K562 (cell line): ENCODE measurements around the gene EAF1. TPM values are rescaled to one million over a fixed set of nuclear protein-coding genes. Genes with fewer than 3 reads are reported as not detected.
A peak's percentile ranks its signal among the peaks of the same experiment; 100 is the strongest.
"Not testable (repeated sequence)": the region's sequence is repeated elsewhere in the genome, so short reads cannot be mapped to it uniquely, and the experiment has no call there.

Source experiments
- ATAC-seq: fragments of 200-7000 bp; cut with Tn5 transposase; 3 replicates; pipeline ENCODE4 v1.9.1; 2020; ENCODE audit warnings: moderate library complexity
- BruUV-seq: library from RNA; stranded (reverse); fragments of 400-500 nt; replicated peaks from 2 replicates; lab custom pipeline; 2021; lab: Mats Ljungman, UMichigan
- CTCF ChIA-PET: fragments of 300-600 bp; formaldehyde crosslinking; extraction: SDS; loops from one replicate; lab custom pipeline; 2021; ENCODE audit warnings: low intra/inter-chr PET ratio; lab: Yijun Ruan, JAX
- POLR2A ChIA-PET: fragments of 300-600, 350-650 bp; sonication (Branson Sonifier 250); formaldehyde crosslinking; extraction: SDS; loops from one replicate; lab custom pipeline; 2021; ENCODE audit warnings: antibody characterized with exemption, inconsistent platforms; lab: Yijun Ruan, JAX
- DNase-seq, 4 experiments: peaks; one replicate each; pipeline versions ENCODE4 v3.0.0 to v3.0.0-alpha.2; 2011 to 2018; ENCODE audit warnings: low spot score in 3 of 4, mixed read lengths in 3 of 4; ENCODE audit errors: extremely low read depth in 1 of 4
- FAIRE-seq: peaks from 2 replicates; lab custom pipeline; 2011; peaks lifted over from hg19 to GRCh38; lab: Jason Lieb, UNC
- H2AFZ ChIP-seq: 2 replicates; pipeline ENCODE4 v1.6.0; 2011; ENCODE audit warnings: low read depth, low read length, control low read depth, inconsistent platforms
- H3K27ac ChIP-seq: fragments of 200-600 bp; 3 replicates; pipeline ENCODE4 v1.8.0; 2011; ENCODE audit warnings: low read depth, mild to moderate bottlenecking, control low read depth, inconsistent platforms, low read length, moderate library complexity, mixed read lengths; ENCODE audit errors: extremely low read depth
- H3K27me3 ChIP-seq, 2 experiments: fragments of 300-600 bp in 1 of 2; 2 replicates in 1 of 2; 3 replicates in 1 of 2; pipeline versions ENCODE4 v1.6.0 to v1.8.0; 2011; ENCODE audit warnings: inconsistent platforms in 2 of 2, low read length in 2 of 2, mild to moderate bottlenecking in 1 of 2, mixed read lengths in 1 of 2, moderate library complexity in 1 of 2; ENCODE audit not compliant: control insufficient read depth in 2 of 2, insufficient read depth in 2 of 2
- H3K36me3 ChIP-seq: fragments of 300-600 bp; 3 replicates; pipeline ENCODE4 v1.8.0; 2011; ENCODE audit warnings: mild to moderate bottlenecking, low read length, inconsistent platforms; ENCODE audit not compliant: control insufficient read depth, insufficient read depth
- H3K4me1 ChIP-seq, 2 experiments: fragments of 200-600 bp in 1 of 2; replicated peaks in 1 of 2; 2 replicates in 1 of 2; 3 replicates in 1 of 2; pipeline versions ENCODE4 v1.5.1 to v1.8.0; 2011; ENCODE audit warnings: inconsistent platforms in 2 of 2, low read length in 2 of 2, mild to moderate bottlenecking in 1 of 2, mixed read lengths in 1 of 2, moderate library complexity in 1 of 2; ENCODE audit not compliant: control insufficient read depth in 2 of 2, insufficient read depth in 2 of 2
- H3K4me2 ChIP-seq: 2 replicates; pipeline ENCODE4 v1.6.1; 2011; ENCODE audit warnings: low read length, control low read depth, inconsistent platforms, mixed read lengths; ENCODE audit not compliant: insufficient read depth
- H3K4me3 ChIP-seq: fragments of 200-600 bp; sonication (generic), shearing (Covaris generic); 2 replicates; pipeline ENCODE4 v1.5.1; 2016; ENCODE audit warnings: control low read depth, inconsistent platforms
- H3K79me2 ChIP-seq: fragments of 200-600 bp; 3 replicates; pipeline ENCODE4 v1.8.0; 2011; ENCODE audit warnings: low read length, inconsistent platforms; ENCODE audit not compliant: control insufficient read depth, insufficient read depth
- H3K9ac ChIP-seq, 2 experiments: 2 replicates each; pipeline versions ENCODE4 v1.6.0 to v1.6.1; 2011; ENCODE audit warnings: low read depth in 2 of 2, low read length in 2 of 2, control low read depth in 1 of 2, inconsistent platforms in 1 of 2, mild to moderate bottlenecking in 1 of 2, mixed read lengths in 1 of 2; ENCODE audit not compliant: insufficient read depth in 1 of 2
- H3K9me1 ChIP-seq: one replicate; pipeline ENCODE4 v1.6.0; 2011; ENCODE audit warnings: inconsistent platforms, mild to moderate bottlenecking, low read length, moderate library complexity; ENCODE audit not compliant: control insufficient read depth, insufficient read depth
- H3K9me3 ChIP-seq: replicated peaks from 2 replicates; pipeline ENCODE4 v1.5.1; 2011; ENCODE audit warnings: low read depth, low read length, inconsistent platforms; ENCODE audit not compliant: control insufficient read depth, insufficient read depth
- H4K20me1 ChIP-seq: replicated peaks from 2 replicates; pipeline ENCODE4 v1.6.1; 2011; ENCODE audit warnings: low read length, inconsistent platforms, mixed read lengths; ENCODE audit not compliant: control insufficient read depth, insufficient read depth
- ADNP ChIP-seq: fragments of 200-800 bp; sonication (Bioruptor generic); IDR thresholded peaks from 2 replicates; pipeline ENCODE4 v1.6.1; 2016; ENCODE audit warnings: missing genetic modification characterization, missing compliant biosample characterization
- HDAC3 ChIP-seq: fragments of 450-650 bp; IDR thresholded peaks from 2 replicates; pipeline ENCODE4 v1.6.1; 2018; ENCODE audit warnings: borderline replicate concordance, mild to moderate bottlenecking, moderate library complexity; ENCODE audit not compliant: partially characterized antibody
- HNRNPK ChIP-seq: fragments of 200-400 bp; formaldehyde crosslinking; IDR thresholded peaks from one replicate; pipeline ENCODE4 v1.6.1; 2018; ENCODE audit warnings: mild to moderate bottlenecking, low read depth, low read length; ENCODE audit not compliant: poor library complexity, severe bottlenecking
- IRF2 ChIP-seq: sonication (generic); formaldehyde crosslinking; IDR thresholded peaks from 2 replicates; pipeline ENCODE4 v1.8.1; 2022; ENCODE audit warnings: mild to moderate bottlenecking, missing genetic modification reagents
- KLF1 ChIP-seq: fragments of 450-650 bp; IDR thresholded peaks from 2 replicates; pipeline ENCODE4 v1.6.1; 2016; ENCODE audit warnings: missing genetic modification characterization, missing compliant biosample characterization
- NFIC ChIP-seq: fragments of 450-650 bp; IDR thresholded peaks from 2 replicates; pipeline ENCODE4 v1.6.1; 2017; ENCODE audit warnings: mild to moderate bottlenecking, inconsistent platforms
- THRAP3 ChIP-seq: fragments of 450-650 bp; IDR thresholded peaks from 2 replicates; pipeline ENCODE4 v1.6.1; 2016; ENCODE audit warnings: mild to moderate bottlenecking, inconsistent platforms, borderline replicate concordance
- ZNF140 ChIP-seq: fragments of 250-450 bp; sonication (Bioruptor Pico); IDR thresholded peaks from 2 replicates; pipeline ENCODE4 v1.8.0; 2021; ENCODE audit warnings: moderate library complexity, mild to moderate bottlenecking, inconsistent platforms
- WGBS: fragments of 100-300 bp; shearing (Covaris generic); methylation state at CpG from one replicate; pipeline ENCODE4 v1.1.6; 2016; ENCODE audit warnings: low coverage, mixed read lengths; ENCODE audit not compliant: insufficient coverage; ENCODE audit errors: missing lambda C conversion rate; 5-methylcytosine and 5-hydroxymethylcytosine counted together
- in situ Hi-C: fragments of 300-500 bp; cut with MboI; formaldehyde crosslinking; loops from 4 replicates; pipeline ENCODE4 v1.15.0; 2018; ENCODE audit warnings: inconsistent platforms, mixed read lengths
- intact Hi-C: fragments of 100-400 bp; cut with micrococcal nuclease; formaldehyde crosslinking; loops from 2 replicates; pipeline ENCODE4 v1.14.2; 2022
- polyA plus RNA-seq, 8 experiments: library from polyadenylated mRNA; depleted of rRNA in 4 of 8; stranded (reverse) in 5 of 8; unstranded in 3 of 8; fragments of >200 nt; fragmentation: Nextera tagmentation in 2 of 8; fragmentation: Illumina TruSeq in 1 of 8; extraction: Ambion mirVana in 2 of 8; extraction: Trizol in 1 of 8; gene quantifications; 2 replicates each; pipeline versions ENCODE4 v1.2.1 to v1.2.3, GENCODE V29; 2011 to 2014; ENCODE audit warnings: inconsistent platforms in 1 of 8, missing spikeins in 1 of 8
- total RNA-seq, 7 experiments: library from RNA; depleted of rRNA in 6 of 7; stranded (reverse); fragments of >200 nt in 6 of 7; fragmentation: Illumina TruSeq in 2 of 7; extraction: Trizol in 2 of 7; gene quantifications; 2 replicates each; pipeline versions ENCODE4 v1.2.1 to v1.2.3, GENCODE V29; 2011 to 2021; ENCODE audit warnings: low replicate concordance in 1 of 7

The EAF1 gene
- total and polyA plus RNA-seq, 9 of the 15 experiments (the other 6 are each of a cell fraction or from before 2014, with no cell fraction given): 7.0 to 26.8 (median 20.4) TPM

- H3K36me3 ChIP-seq, intact Hi-C loops, H3K9me3 ChIP-seq, H3K4me1 ChIP-seq, H3K4me3 ChIP-seq, H4K20me1 ChIP-seq, ATAC-seq, DNase-seq, FAIRE-seq, CTCF ChIA-PET, POLR2A ChIA-PET, BruUV-seq, H3K9me1 ChIP-seq, H3K27me3 ChIP-seq, H2AFZ ChIP-seq, H3K27ac ChIP-seq, H3K4me2 ChIP-seq, H3K79me2 ChIP-seq, H3K9ac ChIP-seq: not testable (repeated sequence)
- WGBS: 35% methylated on average over 10 of the region's 10 CpGs
- 0 out of 2 replicates have a peak, but pooled peaks have one; percentile 14 for TF ChIP-seq ADNP
- in situ Hi-C loops: loop anchor here (10.0 kb wide), 1 partner anchor 270 kb away; no protein-coding TSS in a partner anchor
Observed at GRCh38 chr3:15385238-15385695, 42.1 kb upstream of the EAF1 start.

DNA sequence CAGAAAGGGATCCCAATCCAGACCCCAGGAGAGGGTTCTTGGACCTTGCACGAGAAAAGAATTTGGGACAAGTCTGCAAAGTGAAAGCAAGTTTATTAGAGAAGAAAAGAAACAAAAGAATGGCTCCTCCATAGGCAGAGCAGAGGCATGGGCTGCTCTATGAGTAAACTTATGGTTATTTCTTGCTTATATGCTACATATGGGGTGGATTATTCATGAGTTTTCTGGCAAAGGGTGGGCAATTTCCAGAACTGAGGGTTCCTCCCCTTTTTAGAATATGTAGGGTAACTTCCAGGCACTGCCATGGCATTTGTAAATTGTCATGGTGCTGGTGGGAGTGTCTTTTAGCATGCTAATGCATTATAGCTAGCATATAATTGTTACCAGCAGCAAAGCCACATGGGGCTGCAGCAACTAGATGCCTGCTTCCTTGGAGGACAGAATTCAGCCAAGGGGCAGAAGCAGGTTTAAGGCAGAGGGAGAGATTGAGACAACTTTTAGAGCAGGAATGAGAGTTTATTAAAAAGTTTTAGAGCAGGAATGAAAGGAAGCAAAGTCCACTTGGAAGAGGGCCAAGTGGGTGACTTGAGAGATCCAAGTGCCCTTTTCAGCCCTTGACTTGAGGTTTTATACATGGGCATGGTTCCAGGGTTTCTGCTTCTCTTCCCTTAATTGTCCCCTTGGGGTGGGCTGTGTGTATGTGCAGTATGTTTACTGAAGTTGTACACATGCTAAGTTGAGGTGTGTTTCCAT is 41.3 kb upstream of the EAF1 start:
- Histone ChIP-seq H3K9ac (no peak overlapping the region), H3K9me1 (no peaks in the 10 kb centered on the region), H3K4me3 (no peak overlapping the region), H3K36me3 (no peaks in the 10 kb centered on the region; the same call in 2 of the 3 replicates), H2AFZ (no peak overlapping the region), H3K9me3 (no peaks in the 10 kb centered on the region), H3K79me2 (no peaks in the 10 kb centered on the region), H3K27ac (no peak overlapping the region)
- intact Hi-C loops: no loop called here
- 0% methylated on average over 1 of the region's 1 CpG for WGBS
- DNase-seq: no peak
- POLR2A ChIA-PET: no interaction called here
- no peak for FAIRE-seq
- no peak for TF ChIP-seq HNRNPK
- TF ChIP-seq THRAP3: no peak
- TF ChIP-seq KLF1 (tag): no peak
- no peak for TF ChIP-seq ZNF140 (CRISPR knock-in tag)
- peak; percentile 88 for TF ChIP-seq NFIC
- TF ChIP-seq IRF2 (CRISPR knock-in tag): no peak
- no peak for TF ChIP-seq HDAC3
- TF ChIP-seq, all 486 proteins: peak for 1
- CTCF ChIA-PET: no interaction called here
- H3K27me3 ChIP-seq: no peaks in the 10 kb centered on the region; a peak in 2 of 5 replicates
- in situ Hi-C loops: loop anchor here (10.0 kb wide), 1 partner anchor 271 kb away; no protein-coding TSS in a partner anchor
- ATAC-seq: no peak
- no peak overlapping the region for H3K4me2 ChIP-seq
- peaks cover 0 to 7% of the 10 kb centered on the region in 2 experiments; a peak in 2 of 5 replicates for H3K4me1 ChIP-seq
- H4K20me1 ChIP-seq: no peaks in the 10 kb centered on the region
- no TSS peak for BruUV-seq
